ENCODE measurements around the gene MGST3. TPM values are rescaled to one million over a fixed set of nuclear protein-coding genes. Genes with fewer than 3 reads are reported as not detected.
A peak's percentile ranks its signal among the peaks of the same experiment; 100 is the strongest.

The MGST3 gene
- total RNA-seq, 1 experiment from 2014 or later, result 87.7 TPM

DNA sequence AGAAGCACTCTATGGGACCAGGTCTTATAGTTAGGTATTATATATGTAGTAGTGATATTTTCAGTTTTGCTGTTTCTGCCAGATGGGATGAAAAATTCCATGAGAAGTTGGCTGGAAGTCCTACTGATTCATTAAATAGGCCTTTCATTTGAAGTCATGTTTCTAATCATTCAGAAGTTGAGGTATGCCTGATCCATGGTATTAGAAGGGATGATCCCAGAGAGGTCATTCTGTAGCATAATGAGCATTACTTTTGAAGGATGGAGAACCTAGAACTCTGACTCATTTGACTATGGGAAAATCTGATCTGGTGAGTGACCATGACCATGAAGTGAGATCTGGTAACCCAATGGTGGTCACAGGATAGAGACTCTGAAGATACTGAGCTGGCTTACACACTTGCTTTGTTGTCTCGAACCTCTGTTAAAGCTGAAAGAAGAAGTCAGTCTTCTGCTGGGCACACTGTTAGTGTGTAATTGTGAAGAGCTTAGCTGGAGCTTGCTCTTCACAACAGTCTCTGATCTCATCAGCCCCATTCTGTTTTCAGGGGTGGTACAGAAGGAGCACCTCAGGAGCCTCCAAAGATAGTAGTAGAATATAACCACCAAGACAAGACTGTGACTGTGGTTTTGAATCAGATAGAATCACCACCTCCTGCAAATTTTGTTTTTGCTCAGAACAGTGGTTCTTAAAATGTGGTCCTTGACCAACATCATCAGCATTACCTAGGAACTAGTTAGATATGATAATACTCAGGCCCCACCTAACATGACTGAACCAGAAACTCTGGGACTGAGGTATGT, 9.0 kb downstream of the MGST3 start:
- Histone ChIP-seq H3T11ph (ENCODE audit: low read length) (no peak overlapping the region), H3K23ac (ENCODE audit: insufficient read length, low read depth, low read length) (no peak overlapping the region), H4K5ac (ENCODE audit: insufficient read length, low read depth, low read length) (no peak overlapping the region), H3K9ac (ENCODE audit: extremely low read depth, insufficient read length, low read length) (no peak overlapping the region), H2BK20ac (ENCODE audit: low read depth, low read length, poor library complexity, severe bottlenecking) (no peak overlapping the region), H3K9me3 (ENCODE audit: control insufficient read depth, low read depth, low read length) (no peaks in the 10 kb centered on the region), H3K23me2 (ENCODE audit: insufficient read length, low read depth, low read length, poor library complexity, severe bottlenecking) (no peaks in the 10 kb centered on the region), H2BK5ac (ENCODE audit: insufficient read length, low read length) (no peak overlapping the region), H2AFZ (ENCODE audit: low read length) (no peak overlapping the region), H4K8ac (replicated peaks; ENCODE audit: insufficient read length, low read depth, low read length) (no peak overlapping the region), H4K20me1 (ENCODE audit: control insufficient read depth, insufficient read depth, insufficient read length) (no peaks in the 10 kb centered on the region), H3K27me3 (ENCODE audit: insufficient read depth, low read length) (no peaks in the 10 kb centered on the region), H3K27ac (ENCODE audit: insufficient read length, low read depth, low read length) (no peak overlapping the region), H4K91ac (ENCODE audit: insufficient read length, low read depth, low read length) (no peak overlapping the region), H3K14ac (ENCODE audit: insufficient read depth, low read length) (no peak overlapping the region), H2BK12ac (ENCODE audit: insufficient read length, low read depth, low read length) (no peak overlapping the region), H3K79me2 (ENCODE audit: insufficient read depth, low read length) (0 out of 2 replicates have a peak, but pooled peaks cover 2% of the 10 kb centered on the region), H3K79me1 (ENCODE audit: insufficient read depth, low read depth, low read length, poor library complexity, severe bottlenecking) (peaks cover 2% of the 10 kb centered on the region), H3K56ac (ENCODE audit: insufficient read length, low read depth, low read length) (no peak overlapping the region), H3K4me1 (ENCODE audit: insufficient read depth, low read length) (0 out of 2 replicates have a peak, but pooled peaks cover 2% of the 10 kb centered on the region), H2AK5ac (ENCODE audit: insufficient read length, low read length) (no peak overlapping the region), H3K18ac (ENCODE audit: insufficient read length, low read depth, low read length) (no peak overlapping the region), H3K4ac (ENCODE audit: low read depth, low read length) (no peak overlapping the region), H2BK15ac (ENCODE audit: low read depth, low read length) (no peak overlapping the region), H3K4me2 (ENCODE audit: insufficient read depth, insufficient read length, low read length) (no peak overlapping the region), H2BK120ac (ENCODE audit: low read depth, low read length, poor library complexity, severe bottlenecking) (no peak overlapping the region)
- Mint-ChIP-seq H3K9me3 (no peaks in the 10 kb centered on the region), H3K36me3 (ENCODE audit: insufficient read depth in 1 of 3, low read depth in 3 of 3) (peaks cover 3 to 5% (median 5%) of the 10 kb centered on the region in 3 experiments; a peak in 3 of 7 replicates), H3K4me1 (peaks cover 17 to 25% of the 10 kb centered on the region in 2 experiments), H3K27ac (peak overlapping the region in 1 of 3 experiments; percentile 37; a peak in 2 of 7 replicates), H3K27me3 (ENCODE audit: low read depth) (no peaks in the 10 kb centered on the region), H3K4me3 (no peak overlapping the region)
- TF ChIP-seq, protein P1, sequence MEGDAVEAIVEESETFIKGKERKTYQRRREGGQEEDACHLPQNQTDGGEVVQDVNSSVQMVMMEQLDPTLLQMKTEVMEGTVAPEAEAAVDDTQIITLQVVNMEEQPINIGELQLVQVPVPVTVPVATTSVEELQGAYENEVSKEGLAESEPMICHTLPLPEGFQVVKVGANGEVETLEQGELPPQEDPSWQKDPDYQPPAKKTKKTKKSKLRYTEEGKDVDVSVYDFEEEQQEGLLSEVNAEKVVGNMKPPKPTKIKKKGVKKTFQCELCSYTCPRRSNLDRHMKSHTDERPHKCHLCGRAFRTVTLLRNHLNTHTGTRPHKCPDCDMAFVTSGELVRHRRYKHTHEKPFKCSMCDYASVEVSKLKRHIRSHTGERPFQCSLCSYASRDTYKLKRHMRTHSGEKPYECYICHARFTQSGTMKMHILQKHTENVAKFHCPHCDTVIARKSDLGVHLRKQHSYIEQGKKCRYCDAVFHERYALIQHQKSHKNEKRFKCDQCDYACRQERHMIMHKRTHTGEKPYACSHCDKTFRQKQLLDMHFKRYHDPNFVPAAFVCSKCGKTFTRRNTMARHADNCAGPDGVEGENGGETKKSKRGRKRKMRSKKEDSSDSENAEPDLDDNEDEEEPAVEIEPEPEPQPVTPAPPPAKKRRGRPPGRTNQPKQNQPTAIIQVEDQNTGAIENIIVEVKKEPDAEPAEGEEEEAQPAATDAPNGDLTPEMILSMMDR (conservative IDR thresholded peaks at IDR 0.05), result no peak
- WGBS (ENCODE audit: extremely low coverage, insufficient read length, low lambda C conversion rate), result no CpG with 5 or more reads among the region's 1 CpG
- no peak for DNase-seq

All from H9 (cell line).